Left colon (tissue), 2 donors: ENCODE measurements around the gene DPP10. TPM values are rescaled to one million over a fixed set of nuclear protein-coding genes. Genes with fewer than 3 reads are reported as not detected.
"Not testable (repeated sequence)": the region's sequence is repeated elsewhere in the genome, so short reads cannot be mapped to it uniquely, and the experiment has no call there.

Experiments
- ATAC-seq: fragments of 200-7000 bp; cut with Tn5 transposase; one replicate; pipeline ENCODE4 v1.9.1; 2020; ENCODE audit warnings: mild to moderate bottlenecking, moderate library complexity
- DNase-seq, 2 donors: peaks; one replicate each; pipeline ENCODE4 v3.0.0-alpha.2; 2020
- intact Hi-C, 2 donors: fragments of 100-400 bp; cut with DNase I in 1 of 2; cut with micrococcal nuclease in 1 of 2; formaldehyde crosslinking; loops; one replicate each; pipeline versions ENCODE4 v1.11.2 to v1.14.0; 2022; cut with DNase I, micrococcal nuclease
- long read RNA-seq: library from polyadenylated mRNA; unstranded; transcript quantifications from one replicate; pipeline ENCODE4 v2.0.0, GENCODE V29; 2021
- total RNA-seq, 2 donors: library from RNA; stranded (reverse); fragmentation: NEBNext Ultra II Directional; extraction: Animal tissue kit (Norgen Biotek cat#: 25700); gene quantifications; one replicate each; pipeline ENCODE4 v1.2.1, GENCODE V29; 2021
- donor health status: DM: no; HTN: no; CAD: no.
- donor health status: DM: yes; HTN: yes; CAD: no.

Gene DPP10
- 10 to 100 TPM in 1 of 2 donors, 1 to 10 TPM in 1; 6.1 to 11.2 TPM for total RNA-seq
- long read RNA-seq, partial matches to known transcripts, result 0 of 5 reads
- long read RNA-seq, other reads (novel, unspliced or antisense), result 4 of 5 reads

DNA sequence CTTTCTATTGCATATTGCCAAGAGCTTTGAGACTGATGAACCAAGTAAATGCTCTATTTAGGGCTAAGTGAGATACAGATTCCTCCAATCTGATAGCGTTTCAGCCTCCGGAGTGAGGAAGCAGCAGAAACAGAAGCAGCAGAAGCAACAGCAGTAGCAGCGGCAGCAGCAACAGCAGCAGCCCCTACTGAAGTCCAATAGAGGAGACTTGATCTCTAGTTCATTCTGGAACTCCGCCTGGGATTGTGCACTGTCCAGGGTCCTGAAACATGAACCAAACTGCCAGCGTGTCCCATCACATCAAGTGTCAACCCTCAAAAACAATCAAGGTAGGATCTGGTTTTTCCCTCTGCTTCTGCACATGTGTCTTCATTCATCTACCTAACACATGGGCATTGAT lies at the start of gene DPP10:
Gene DPP10 (plus strand): TSS at position 132 of the 400 bp plus-strand sequence.
- ATAC-seq, result no peak
- intact Hi-C loops, result no loop called here
- peak in 1 of 2 donors; percentile 38 for DNase-seq

DNA sequence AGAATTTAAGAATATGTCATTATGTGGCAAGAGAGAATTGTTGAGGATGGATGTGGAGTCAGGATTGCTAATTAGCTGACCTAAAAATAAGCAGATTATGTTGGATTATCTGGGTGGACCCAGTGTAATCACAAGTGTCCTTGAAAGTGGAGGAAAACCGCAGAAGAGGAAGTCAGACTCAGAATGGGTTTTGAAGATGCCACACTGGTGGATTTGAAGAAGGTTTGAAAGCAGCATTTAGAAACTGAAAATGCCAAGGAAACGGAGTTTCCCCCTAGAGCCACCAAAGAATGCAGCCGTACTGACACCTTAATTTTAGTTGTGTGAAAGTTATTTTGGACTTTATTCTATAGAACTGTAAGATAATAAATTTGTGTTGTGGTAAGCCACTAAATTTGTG lies 41.6 kb upstream of the DPP10 start:
- DNase-seq, result no peak
- ATAC-seq, result no peak
- intact Hi-C loops, result no loop called here

DNA sequence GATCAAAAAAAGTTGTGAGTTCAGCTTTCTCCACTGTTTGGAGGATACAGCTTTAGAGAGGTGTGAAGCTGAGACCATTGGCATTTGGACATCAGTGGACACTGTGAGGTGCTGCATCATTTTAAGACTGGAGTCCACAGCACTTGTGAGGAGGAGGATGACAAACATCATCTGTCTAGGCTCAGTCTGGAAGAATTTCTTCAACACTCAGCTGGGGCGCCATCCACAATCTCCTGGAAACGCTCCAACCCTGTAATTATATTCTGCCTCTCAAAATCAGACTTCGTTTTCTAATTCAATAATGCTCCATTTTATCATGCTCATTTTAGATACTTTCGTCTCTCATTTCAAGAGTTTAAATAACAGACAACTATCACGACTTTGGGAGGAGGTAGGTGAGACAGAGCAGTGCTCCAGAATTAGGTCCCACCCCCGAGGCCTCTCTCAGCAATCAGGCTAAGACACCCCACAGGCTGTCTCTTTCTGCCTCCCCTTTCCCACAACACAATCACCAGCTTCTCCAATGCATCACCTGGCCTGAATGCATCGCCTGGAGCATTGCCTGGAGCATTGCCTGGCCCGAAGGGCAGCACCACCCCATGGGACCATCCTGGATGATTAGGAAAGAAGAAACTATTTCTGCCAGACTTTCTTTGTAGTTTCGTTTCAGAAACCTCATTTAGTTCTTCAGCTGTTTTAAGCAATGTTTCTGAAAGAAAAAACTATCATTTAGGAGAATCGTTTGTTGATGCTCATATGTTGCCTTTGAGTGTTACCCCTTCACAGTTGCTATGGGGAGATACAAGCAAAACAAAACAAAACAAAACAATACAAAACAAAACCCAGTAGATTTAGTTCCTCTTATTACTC lies 37.0 kb upstream of the DPP10 start:
- intact Hi-C loops, result no loop called here
- no peak for DNase-seq
- no peak for ATAC-seq

DNA sequence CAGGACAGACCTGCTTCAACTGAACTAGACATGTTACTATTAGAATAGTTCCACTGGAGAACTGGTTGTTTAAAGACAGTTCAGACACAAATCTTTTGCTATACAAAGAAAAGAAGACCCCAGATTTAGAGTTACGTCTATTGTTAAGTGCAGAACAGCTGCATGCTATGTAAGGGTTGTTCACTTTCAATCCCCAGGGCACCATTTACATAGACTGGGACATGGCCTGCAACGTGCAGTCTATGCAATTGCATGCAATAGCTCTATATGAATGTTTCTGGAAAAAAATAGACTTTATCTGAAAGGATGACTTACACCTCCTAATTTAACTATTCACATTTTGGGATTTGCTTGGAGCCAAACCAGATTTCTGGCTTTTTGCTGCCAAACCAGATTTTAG lies 36.1 kb upstream of the DPP10 start:
- intact Hi-C loops, result no loop called here
- DNase-seq (no peak), ATAC-seq (no peak)

DNA sequence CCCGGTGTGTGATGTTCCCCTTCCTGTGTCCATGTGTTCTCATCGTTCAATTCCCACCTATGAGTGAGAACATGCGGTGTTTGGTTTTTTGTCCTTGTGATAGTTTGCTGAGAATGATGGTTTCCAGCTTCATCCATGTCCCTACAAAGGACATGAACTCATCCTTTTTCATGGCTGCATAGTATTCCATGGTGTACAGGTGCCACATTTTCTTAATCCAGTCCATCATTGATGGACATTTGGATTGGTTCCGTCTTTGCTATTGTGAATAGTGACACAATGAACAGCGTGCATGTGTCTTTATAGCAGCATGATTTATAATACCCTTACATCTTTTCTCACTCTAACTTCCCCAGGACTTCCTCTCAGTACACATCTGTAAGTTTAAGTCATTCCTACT lies 35.1 kb upstream of the DPP10 start:
- ATAC-seq, DNase-seq, intact Hi-C loops: not testable (repeated sequence)

DNA sequence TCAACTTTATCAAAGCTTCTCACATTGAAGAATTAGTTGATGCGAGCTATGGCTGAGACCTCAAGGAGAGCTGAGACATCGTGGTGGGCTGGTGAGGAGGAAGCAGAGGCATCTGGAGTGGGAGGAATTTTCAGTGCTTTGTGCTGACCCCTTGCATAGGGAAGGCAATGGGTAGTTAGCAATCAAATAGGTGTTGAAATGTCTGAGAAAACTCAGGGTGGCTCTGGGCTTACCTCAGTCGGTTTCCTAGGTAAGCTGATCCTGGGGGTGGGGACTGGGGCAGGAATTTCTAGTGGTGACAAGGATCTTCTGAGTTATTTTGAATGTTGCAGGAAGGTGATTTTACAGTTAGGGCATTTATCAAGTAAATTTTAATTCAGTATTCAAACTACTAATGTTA lies 20.7 kb upstream of the DPP10 start:
- no peak for DNase-seq
- ATAC-seq, result no peak
- intact Hi-C loops, result no loop called here

DNA sequence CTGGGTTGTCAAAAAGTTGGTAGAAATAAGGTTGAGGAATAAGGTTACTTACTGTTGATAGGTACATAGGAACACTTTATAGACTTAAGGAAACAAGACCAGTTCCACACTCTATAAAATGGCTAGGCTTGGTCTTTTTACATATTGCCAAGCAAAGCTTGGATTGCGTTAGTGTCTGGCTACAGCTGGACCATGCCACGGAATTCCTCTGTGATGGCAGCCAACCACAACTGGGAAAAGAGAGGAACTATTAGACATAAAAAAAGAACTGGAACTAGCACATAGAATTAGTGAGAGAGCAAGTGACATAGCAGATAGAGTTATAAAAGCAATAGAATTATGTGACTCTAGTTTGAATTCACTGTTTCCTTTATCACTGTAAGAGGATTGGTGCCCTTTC lies 17.7 kb upstream of the DPP10 start:
- ATAC-seq, result no peak
- no peak for DNase-seq
- intact Hi-C loops, result no loop called here

DNA sequence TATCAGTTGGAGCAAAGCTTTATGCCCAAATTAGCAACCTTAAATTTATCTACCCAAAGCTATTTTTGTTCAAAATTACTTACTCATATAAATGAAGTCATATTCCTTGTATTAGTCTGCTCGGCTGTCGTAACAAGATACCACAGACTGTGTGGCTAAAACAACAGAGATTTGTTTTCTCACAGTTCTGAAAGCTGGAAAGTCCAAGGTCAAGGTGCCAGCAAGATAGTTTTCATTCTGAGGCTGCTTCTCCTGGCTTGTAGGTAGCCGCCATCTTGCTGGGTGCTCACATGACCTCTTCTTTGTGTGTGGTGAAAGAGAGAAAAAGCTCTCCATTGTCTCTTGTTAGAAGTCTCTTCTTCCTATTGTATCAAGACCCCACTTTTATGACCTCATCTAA lies 15.7 kb upstream of the DPP10 start:
- intact Hi-C loops, result no loop called here
- DNase-seq (no peak), ATAC-seq (no peak)

DNA sequence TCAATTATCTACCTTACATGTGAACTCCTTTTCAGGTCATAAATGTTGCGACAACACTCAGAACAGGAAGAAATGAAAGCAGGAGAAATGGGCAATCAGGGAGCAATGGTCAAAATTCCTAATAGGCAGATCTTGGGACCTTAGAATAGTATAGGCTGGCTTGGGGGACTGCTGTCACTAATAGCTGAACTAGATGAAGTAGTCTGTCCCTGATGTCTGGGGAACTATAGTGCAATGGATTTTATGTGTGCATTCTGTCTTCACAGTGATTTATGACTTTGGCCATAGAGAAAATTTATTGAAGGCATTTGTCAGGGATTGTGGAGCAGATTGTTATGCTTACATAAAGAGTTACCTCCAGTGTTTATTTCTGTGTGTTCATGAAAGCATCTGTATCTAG lies 6.1 kb upstream of the DPP10 start:
- DNase-seq (no peak), ATAC-seq (no peak)
- intact Hi-C loops, result no loop called here

DNA sequence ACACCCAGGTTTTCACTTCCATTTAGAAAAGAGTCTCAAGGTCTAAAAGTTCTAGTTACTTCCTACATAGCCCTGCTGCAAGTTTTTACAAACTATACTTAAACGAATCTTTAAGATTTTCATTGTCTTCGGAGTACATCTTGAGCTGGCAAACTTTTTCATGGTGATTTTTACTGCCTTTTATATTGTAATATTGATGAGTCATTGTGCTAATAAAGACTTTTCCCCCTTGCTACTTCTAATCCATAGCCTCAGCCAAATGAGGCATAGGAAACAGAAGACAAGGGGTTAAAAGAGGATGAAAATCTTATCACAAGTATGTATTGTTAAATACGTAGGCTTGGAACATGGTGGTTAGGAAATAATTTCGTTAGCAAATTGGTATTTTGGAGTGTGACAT lies 4.1 kb downstream of the DPP10 start:
- intact Hi-C loops, result no loop called here
- ATAC-seq (no peak), DNase-seq (no peak)

DNA sequence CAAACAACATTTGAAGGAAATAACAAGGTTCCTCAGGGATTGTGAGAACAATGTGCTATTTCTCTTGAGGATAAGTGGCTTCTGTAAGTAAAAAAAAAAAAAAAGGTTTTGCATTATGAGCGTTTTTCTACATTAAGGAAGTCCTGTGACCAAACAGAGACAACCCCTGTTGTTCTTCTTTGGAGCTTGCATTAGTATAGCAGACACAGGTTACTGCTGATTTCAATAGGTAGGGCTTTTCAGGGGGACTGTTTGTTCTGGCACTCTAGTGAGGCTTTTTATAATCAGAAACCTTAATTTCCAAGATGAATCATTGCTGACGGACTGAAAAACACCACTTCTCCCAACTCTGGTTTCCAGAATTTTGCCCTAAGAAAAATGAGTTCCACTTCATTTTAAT lies 8.2 kb downstream of the DPP10 start:
- no peak for ATAC-seq
- intact Hi-C loops, result no loop called here
- no peak for DNase-seq

DNA sequence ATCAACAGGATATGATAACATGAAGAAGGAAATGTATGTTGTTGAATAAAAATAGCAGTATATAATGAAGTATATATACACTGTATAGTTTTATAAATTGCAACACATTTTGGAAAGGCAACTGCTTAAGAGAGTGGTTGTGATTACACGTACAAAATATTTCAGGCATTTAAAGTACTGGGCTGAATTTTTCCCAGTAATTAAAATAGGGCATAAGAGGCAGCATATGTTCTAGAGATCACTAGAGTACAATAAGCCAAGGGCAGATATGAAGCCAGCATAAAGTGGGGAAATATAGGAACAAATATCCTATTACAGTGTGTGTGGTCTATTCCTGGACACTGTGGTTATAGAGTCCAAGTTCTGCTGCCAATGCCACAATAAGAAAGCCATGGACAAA lies 14.1 kb downstream of the DPP10 start:
- intact Hi-C loops, result no loop called here
- DNase-seq (no peak), ATAC-seq (no peak)

DNA sequence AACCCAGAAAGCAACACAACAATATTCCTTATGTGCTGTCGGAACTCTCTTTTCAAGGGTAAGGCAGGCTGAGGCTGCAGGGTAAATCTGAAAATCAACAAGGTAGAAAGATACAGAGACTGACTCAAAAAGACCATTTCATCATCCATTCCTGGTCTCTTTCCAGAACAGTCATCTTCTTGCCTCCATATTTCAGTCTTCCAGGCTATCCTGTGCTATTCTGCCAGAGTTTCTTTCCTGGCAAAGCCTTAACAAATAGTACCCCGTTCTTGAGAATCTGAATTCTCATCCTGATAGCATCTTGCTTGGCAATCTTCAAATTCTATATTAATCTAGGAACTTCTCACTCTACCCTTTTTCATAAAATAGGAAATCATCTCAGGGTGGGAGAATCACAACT lies 15.5 kb downstream of the DPP10 start:
- DNase-seq (no peak), ATAC-seq (no peak)
- intact Hi-C loops, result no loop called here

DNA sequence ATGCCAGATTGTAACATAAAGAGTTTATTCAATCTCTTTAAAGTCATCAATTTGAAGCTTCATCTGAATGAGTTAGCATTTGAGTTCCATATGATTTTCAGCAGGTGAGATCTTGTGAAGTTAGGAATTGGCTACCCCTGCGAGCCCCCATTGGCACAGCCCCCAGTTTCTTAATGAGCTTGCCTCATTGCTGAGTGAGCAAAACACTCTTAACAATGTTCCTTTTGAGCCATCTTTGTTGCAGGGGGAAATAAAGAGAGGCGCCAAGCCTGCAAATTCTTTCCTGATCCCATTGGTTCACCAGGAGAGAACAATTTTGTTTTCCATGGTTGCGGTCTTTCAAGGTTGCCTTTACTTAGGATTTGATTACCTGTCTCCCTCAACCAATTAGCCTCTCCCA lies 18.7 kb downstream of the DPP10 start:
- ATAC-seq, result no peak
- intact Hi-C loops, result no loop called here
- no peak for DNase-seq

DNA sequence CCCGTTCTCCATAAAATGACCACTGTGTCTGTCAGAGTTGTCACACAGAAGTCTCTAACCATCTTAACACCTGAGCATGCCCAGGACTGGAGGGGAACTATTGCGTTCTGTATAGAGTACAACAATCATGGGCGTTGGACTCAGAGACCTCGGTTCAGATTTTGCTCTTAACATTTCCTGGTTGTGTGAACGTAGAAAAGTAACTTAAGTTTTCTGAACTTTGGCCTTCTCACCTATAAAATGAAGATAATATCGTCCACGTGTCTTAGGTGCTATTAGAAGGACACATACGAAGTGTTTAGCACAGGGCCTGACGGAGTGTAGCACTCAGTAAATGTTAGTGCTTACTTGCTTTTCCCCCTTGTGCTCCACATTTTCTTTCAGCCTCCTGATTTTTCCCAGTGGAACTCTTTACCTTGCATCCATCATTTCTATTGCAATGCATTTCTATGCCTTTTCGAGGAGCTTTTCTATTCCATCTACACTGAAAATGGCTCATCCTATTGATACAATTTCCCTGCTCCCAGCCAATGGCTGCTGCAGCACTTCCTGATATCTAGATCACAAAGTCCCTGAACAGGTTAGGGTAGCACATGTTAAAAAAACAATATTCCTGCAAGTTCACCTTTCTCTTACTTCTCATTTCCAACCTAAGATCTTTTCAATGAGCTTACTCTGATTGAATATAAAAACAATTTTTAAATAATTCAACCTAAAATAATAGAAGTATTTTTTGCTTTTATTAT lies 22.7 kb downstream of the DPP10 start:
- DNase-seq (no peak), ATAC-seq (peak; percentile 97)
- intact Hi-C loops, result no loop called here

DNA sequence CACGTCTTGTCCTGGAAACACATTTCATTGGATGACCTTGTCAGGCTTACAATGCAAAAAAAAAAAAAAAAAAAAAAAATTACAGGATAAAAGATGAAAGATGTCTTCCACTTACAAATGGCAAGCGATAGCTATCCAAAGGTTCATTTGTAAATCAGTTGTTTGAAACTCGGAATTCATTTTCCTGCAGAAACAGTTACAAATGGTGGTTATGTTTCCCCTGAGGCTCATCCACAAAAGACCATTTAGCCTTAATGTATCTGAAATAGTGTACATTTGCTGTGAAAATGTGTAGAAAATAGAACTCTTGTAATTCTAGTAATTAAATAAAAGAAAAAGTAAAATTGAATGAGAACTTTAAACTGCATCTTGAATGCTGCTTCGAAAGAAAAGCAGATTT lies 25.9 kb downstream of the DPP10 start:
- ATAC-seq (no peak), DNase-seq (no peak)
- intact Hi-C loops, result no loop called here

DNA sequence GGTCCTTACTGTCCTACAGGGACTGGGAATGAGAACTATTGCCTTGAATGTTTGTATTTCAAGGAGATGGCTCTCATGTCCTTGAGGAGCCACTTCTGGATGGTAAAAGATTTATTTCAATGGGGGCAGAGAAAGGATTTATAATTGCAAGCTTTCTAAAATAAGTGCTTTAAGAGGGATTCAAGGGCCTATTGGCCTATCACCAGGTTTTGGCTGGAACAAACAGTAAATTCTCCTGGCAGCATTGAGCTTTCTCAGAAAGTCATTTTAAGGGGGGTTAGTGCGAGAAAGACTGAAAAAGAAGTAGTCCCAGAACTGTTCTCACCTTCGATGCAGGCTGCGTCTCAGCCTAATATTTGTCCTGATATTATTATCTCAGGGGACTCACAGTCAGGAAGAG lies 29.8 kb downstream of the DPP10 start:
- ATAC-seq (no peak), DNase-seq (no peak)
- intact Hi-C loops, result no loop called here

DNA sequence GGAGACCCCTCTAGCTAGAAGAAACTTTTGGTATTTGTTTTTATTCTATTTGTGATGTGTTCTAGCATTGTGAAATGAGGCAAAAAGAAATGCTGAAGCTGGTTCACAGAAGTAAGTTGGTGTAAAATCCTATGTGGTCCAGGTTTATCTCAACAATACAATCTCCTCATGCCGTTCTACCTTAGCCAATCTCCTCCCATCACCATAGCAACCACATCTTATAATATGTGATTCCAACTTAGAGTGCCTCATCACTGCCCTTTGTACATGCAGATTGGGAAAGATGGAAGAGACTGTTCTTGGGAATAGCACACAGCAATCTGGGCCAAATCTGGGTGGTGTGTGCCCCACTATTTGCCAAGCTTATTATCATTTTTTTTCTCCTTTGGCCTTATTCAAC lies 30.3 kb downstream of the DPP10 start:
- no peak for ATAC-seq
- intact Hi-C loops, result no loop called here
- no peak for DNase-seq

DNA sequence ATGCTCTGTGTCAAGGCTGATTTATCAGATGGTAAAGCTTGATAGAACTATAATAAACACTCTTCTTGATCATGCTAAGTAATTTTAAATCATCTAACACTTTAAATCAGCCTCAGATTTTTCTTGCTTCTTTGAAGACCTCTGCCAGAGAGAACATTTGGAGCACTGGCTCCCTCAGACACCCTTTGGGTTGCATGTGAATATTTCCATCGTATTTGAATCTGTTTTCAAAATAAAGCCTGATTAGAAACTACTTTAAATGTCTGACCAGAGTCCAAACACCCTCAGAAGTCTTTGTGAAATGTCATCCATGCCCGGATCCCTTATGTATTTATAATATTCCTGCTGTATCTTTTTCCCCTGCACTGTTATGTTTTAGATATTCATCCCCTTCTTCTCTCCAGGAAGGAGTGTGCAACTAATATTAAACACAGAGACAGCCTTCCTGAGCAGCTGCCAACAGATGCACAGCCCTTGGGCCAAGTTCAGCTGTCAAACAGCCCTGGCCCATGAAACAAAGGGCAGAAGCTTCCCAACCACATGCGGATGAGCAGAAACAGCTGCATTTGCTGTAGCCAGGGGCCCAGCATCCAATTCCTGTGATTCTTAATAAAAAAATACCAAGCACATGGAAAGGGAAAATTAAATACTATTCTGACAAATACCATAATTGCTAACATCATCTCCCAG lies 46.5 kb downstream of the DPP10 start:
- ATAC-seq (no peak), DNase-seq (peak in 1 of 2 donors; percentile 13)
- intact Hi-C loops, result no loop called here

DNA sequence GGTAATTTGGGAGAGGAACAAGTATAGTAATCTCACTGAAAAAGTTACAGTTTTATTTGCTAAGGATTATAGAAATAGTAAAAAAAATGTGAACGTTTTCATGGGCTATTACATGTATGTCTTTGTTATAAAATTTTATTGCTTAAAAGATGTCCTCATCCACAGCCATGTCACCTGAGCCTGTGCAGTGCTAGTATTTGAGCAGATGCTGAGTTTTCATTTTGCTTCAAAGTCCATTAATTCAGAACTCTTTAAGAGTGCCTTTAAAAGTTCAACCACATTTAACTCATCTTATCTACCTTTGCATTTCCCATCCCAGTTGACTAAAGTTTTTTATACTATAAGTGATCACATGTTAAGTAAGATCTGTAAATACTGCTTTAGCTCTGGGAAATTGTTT lies 52.6 kb downstream of the DPP10 start:
- DNase-seq (no peak), ATAC-seq (no peak)
- intact Hi-C loops, result no loop called here
